Esophagus muscularis mucosa (tissue), 4 donors: ENCODE results near the gene MOSMO. TPM values are rescaled to one million over a fixed set of nuclear protein-coding genes. Genes with fewer than 3 reads are reported as not detected.
A peak's percentile ranks its signal among the peaks of the same experiment; 100 is the strongest.
"Not testable (repeated sequence)": the region's sequence is repeated elsewhere in the genome, so short reads cannot be mapped to it uniquely, and the experiment has no call there.

Source experiments
- DNase-seq: peaks from one replicate; pipeline ENCODE4 v3.0.0-alpha.2; 2017; ENCODE audit errors: extremely low spot score
- H3K27ac ChIP-seq, 4 donors: fragments of 200-600 bp; sonication (generic); replicated peaks in 1 of 4; 1 replicate in 3 of 4; 2 replicates in 1 of 4; pipeline ENCODE4 v1.5.1; 2016 to 2019; ENCODE audit warnings: mild to moderate bottlenecking in 1 of 4
- H3K27me3 ChIP-seq, 4 donors: fragments of 200-600 bp; sonication (generic); one replicate each; pipeline versions ENCODE4 v1.5.1 to v1.6.0; 2016 to 2019
- H3K36me3 ChIP-seq, 4 donors: fragments of 200-600 bp; sonication (generic); one replicate each; pipeline ENCODE4 v1.5.1; 2016 to 2019
- H3K4me1 ChIP-seq, 4 donors: fragments of 200-600 bp; sonication (generic); one replicate each; pipeline ENCODE4 v1.5.1; 2016 to 2019
- H3K4me3 ChIP-seq, 4 donors: fragments of 200-600 bp; sonication (generic); 1 replicate in 2 of 4; 2 replicates in 2 of 4; pipeline ENCODE4 v1.5.1; 2016 to 2019; ENCODE audit warnings: mild to moderate bottlenecking in 4 of 4, moderate library complexity in 1 of 4
- H3K9me3 ChIP-seq, 4 donors: fragments of 200-600 bp; sonication (generic); 1 replicate in 3 of 4; 2 replicates in 1 of 4; pipeline ENCODE4 v1.5.1; 2016 to 2019
- CTCF ChIP-seq, 3 experiments: fragments of 200-600 bp in 2 of 3; fragments of 450-650 bp in 1 of 3; sonication (generic) in 2 of 3; IDR thresholded peaks; one replicate each; pipeline ENCODE4 v1.5.1; 2017 to 2019; ENCODE audit warnings: antibody characterized with exemption in 3 of 3, mild to moderate bottlenecking in 2 of 3, moderate library complexity in 1 of 3
- EP300 ChIP-seq: sonication (generic); formaldehyde crosslinking; IDR thresholded peaks from one replicate; pipeline ENCODE4 v1.6.1; 2017; ENCODE audit warnings: antibody characterized with exemption
- POLR2A ChIP-seq: fragments of 450-650 bp; IDR thresholded peaks from one replicate; pipeline ENCODE4 v1.6.1; 2017; ENCODE audit warnings: antibody characterized with exemption, moderate library complexity, mild to moderate bottlenecking, low read depth
- POLR2AphosphoS5 ChIP-seq, 2 donors: sonication (generic); formaldehyde crosslinking; IDR thresholded peaks; one replicate each; pipeline ENCODE4 v1.6.1; 2017; ENCODE audit warnings: antibody characterized with exemption in 2 of 2
- WGBS: methylation state at CpG from one replicate; pipeline ENCODE4 v1.1.5; 2018; 5-methylcytosine and 5-hydroxymethylcytosine counted together
- intact Hi-C: fragments of 100-400 bp; cut with DNase I; formaldehyde crosslinking; loops from one replicate; pipeline ENCODE4 v1.15.1; 2023
- total RNA-seq, 4 donors: library from RNA; depleted of rRNA; stranded (reverse); fragments of >200 nt; gene quantifications; one replicate each; pipeline versions ENCODE4 v1.1.0 to v1.2.1, GENCODE V29; 2016

MOSMO gene
- total RNA-seq, 4 donors from 2014 or later, result 15.1 to 21.6 (median 17.6) TPM

GRCh38 chr16:22099256-22099975 is 91.5 kb downstream of the MOSMO start:
- H3K36me3 ChIP-seq, result no peaks in the 10 kb centered on the region
- no peaks in the 10 kb centered on the region for H3K9me3 ChIP-seq
- WGBS, result 82% methylated on average over 7 of the region's 9 CpGs
- H3K4me3 ChIP-seq, result no peak overlapping the region
- peaks cover 0 to 5% (median 2%) of the 10 kb centered on the region in 4 donors for H3K4me1 ChIP-seq
- DNase-seq, result peak; percentile 26
- intact Hi-C loops, result loop anchor here (5.0 kb wide), 1 partner anchor 97 kb away; the partner anchor contains the start of gene PDZD9
- H3K27ac ChIP-seq, result no peak overlapping the region
- peaks cover 0 to 6% (median 0%) of the 10 kb centered on the region in 4 donors for H3K27me3 ChIP-seq
- TF ChIP-seq CTCF (IDR thresholded peaks at IDR 0.05) (no peak), EP300 (no peak), POLR2A (no peak), POLR2AphosphoS5 (IDR thresholded peaks at IDR 0.05) (no peak)

GRCh38 chr16:22103441-22103840 is 95.5 kb downstream of the MOSMO start:
- Histone ChIP-seq H3K27me3 (peaks cover 0 to 24% (median 0%) of the 10 kb centered on the region in 4 donors), H3K27ac (no peak overlapping the region), H3K36me3 (no peaks in the 10 kb centered on the region), H3K4me3 (no peak overlapping the region), H3K9me3 (no peaks in the 10 kb centered on the region), H3K4me1 (peaks cover 0 to 5% (median 2%) of the 10 kb centered on the region in 4 donors)
- 89% methylated on average over 1 of the region's 1 CpG for WGBS
- no peak for DNase-seq
- intact Hi-C loops, result no loop called here
- TF ChIP-seq EP300 (no peak), POLR2AphosphoS5 (IDR thresholded peaks at IDR 0.05) (no peak), CTCF (IDR thresholded peaks at IDR 0.05) (no peak), POLR2A (no peak)

DNA sequence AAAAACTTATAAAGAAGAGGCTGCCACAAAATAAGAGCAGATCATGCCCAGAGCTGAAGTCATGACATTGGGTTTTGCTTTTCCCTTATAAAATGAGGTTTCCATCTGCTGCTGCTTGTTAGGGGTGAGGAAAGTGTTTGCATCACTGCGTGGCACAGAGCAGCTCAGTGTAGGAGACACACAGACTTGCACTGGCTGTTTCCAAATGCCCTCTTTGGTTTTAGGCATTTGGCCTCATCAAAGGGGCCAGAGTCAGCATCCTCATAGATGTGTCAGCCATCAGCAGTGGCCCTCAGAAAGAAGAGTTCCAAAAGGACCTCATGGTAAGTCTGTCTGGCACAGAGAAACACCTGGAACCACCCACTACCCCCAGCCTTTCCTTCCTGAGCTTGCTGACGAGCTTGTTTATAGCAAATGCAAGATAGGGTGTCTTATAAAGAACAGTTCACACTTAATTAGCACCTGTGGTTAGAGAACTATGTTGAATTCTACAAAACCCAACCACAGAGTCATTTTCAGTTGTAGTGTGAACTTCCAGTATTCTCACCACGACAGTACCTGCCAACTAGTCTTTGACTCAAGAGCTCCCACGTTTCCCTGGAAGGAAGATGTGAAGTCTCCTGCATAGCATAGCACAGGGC is 101.5 kb downstream of the MOSMO start:
- Histone ChIP-seq H3K27me3 (peaks cover 0 to 24% (median 0%) of the 10 kb centered on the region in 4 donors), H3K27ac (no peak overlapping the region), H3K36me3 (no peaks in the 10 kb centered on the region), H3K4me3 (no peak overlapping the region), H3K9me3 (no peaks in the 10 kb centered on the region), H3K4me1 (no peaks in the 10 kb centered on the region)
- no peak for TF ChIP-seq EP300
- no peak for TF ChIP-seq POLR2A
- no peak for TF ChIP-seq CTCF (IDR thresholded peaks at IDR 0.05)
- TF ChIP-seq POLR2AphosphoS5 (IDR thresholded peaks at IDR 0.05), result no peak
- DNase-seq, result no peak
- intact Hi-C loops, result no loop called here
- WGBS, result 53% methylated on average over 4 of the region's 4 CpGs

- H3K9me3 ChIP-seq, intact Hi-C loops, H3K36me3 ChIP-seq, H3K4me3 ChIP-seq, H3K27ac ChIP-seq, H3K4me1 ChIP-seq, DNase-seq: not testable (repeated sequence)
- 81% methylated on average over 5 of the region's 5 CpGs for WGBS
- peaks cover 0 to 13% (median 0%) of the 10 kb centered on the region in 4 donors for H3K27me3 ChIP-seq
Measured at GRCh38 chr16:22111629-22112028, 103.7 kb downstream of the MOSMO start.

GRCh38 chr16:22116095-22116700 is 108.3 kb downstream of the MOSMO start:
- no peak for DNase-seq
- intact Hi-C loops, result no loop called here
- Histone ChIP-seq H3K9me3 (no peaks in the 10 kb centered on the region), H3K36me3 (no peaks in the 10 kb centered on the region), H3K27ac (no peak overlapping the region), H3K4me3 (no peak overlapping the region), H3K4me1 (no peaks in the 10 kb centered on the region), H3K27me3 (no peaks in the 10 kb centered on the region)
- WGBS, result 91% methylated on average over 2 of the region's 2 CpGs
- TF ChIP-seq POLR2AphosphoS5 (IDR thresholded peaks at IDR 0.05) (no peak), EP300 (no peak), POLR2A (no peak), CTCF (IDR thresholded peaks at IDR 0.05) (no peak)
